ENCODE data around the gene NRCAM.

DNA sequence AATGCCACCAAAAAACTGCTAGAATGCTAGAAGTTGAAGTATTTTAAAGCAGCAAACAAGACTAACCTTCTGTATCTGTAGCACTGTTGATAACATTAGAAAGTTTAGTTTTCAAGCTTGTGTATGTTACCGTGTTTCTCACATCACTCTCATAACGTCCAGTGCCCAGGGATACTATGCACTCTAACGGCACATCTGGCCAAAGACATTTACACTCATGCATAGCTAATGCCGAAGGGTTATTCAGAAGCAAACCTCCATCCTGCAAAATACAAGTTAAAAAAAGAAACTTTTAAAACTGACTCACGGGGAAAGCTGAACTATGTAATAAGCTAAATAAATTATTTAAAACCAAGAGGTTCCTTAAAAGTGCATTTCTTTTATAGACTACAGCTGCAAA is 22.9 kb upstream of the NRCAM start:
- TF ChIP-seq, protein P1, sequence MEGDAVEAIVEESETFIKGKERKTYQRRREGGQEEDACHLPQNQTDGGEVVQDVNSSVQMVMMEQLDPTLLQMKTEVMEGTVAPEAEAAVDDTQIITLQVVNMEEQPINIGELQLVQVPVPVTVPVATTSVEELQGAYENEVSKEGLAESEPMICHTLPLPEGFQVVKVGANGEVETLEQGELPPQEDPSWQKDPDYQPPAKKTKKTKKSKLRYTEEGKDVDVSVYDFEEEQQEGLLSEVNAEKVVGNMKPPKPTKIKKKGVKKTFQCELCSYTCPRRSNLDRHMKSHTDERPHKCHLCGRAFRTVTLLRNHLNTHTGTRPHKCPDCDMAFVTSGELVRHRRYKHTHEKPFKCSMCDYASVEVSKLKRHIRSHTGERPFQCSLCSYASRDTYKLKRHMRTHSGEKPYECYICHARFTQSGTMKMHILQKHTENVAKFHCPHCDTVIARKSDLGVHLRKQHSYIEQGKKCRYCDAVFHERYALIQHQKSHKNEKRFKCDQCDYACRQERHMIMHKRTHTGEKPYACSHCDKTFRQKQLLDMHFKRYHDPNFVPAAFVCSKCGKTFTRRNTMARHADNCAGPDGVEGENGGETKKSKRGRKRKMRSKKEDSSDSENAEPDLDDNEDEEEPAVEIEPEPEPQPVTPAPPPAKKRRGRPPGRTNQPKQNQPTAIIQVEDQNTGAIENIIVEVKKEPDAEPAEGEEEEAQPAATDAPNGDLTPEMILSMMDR (IDR thresholded peaks at IDR 0.05; ENCODE audit: low read depth, low read length): no peak
- no peak for TF ChIP-seq EZH2phosphoT487 (IDR thresholded peaks at IDR 0.05; ENCODE audit: low read depth)

All from OCI-LY3 (cell line).